ENCODE results near the gene C16orf87. TPM values are rescaled to one million over a fixed set of nuclear protein-coding genes. Genes with fewer than 3 reads are reported as not detected.

The C16orf87 gene
- total RNA-seq, 1 experiment from 2014 or later = 11.5 TPM

GRCh38 chr16:46843898-46844642, 13.1 kb upstream of the C16orf87 start:
- DNase-seq (ENCODE audit: low spot score) = no peak

GRCh38 chr16:46842192-46842895, 11.4 kb upstream of the C16orf87 start:
- DNase-seq (ENCODE audit: low spot score) = no peak

DNA sequence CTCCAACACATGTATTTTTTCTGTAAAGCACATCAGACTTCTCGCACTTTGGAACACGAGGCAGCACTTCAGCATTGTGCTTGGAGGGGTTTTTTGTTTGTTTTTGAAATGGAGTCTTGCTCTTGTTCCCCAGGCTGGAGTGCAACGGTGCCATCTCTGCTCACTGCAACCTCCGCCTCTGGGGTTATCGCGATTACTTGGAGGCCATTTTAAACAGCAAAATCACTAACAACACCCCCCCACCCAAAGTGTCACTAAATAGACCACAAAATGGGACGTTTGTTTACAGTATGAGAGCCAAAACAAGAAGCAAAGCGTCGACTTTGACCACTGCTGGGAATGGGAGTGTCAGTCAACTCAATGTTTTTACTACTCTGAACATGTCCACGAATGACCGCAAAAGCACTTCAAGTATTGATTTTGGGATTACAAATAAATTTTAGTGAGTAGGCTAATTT, 9.0 kb upstream of the C16orf87 start:
- no peak for DNase-seq (ENCODE audit: low spot score)

DNA sequence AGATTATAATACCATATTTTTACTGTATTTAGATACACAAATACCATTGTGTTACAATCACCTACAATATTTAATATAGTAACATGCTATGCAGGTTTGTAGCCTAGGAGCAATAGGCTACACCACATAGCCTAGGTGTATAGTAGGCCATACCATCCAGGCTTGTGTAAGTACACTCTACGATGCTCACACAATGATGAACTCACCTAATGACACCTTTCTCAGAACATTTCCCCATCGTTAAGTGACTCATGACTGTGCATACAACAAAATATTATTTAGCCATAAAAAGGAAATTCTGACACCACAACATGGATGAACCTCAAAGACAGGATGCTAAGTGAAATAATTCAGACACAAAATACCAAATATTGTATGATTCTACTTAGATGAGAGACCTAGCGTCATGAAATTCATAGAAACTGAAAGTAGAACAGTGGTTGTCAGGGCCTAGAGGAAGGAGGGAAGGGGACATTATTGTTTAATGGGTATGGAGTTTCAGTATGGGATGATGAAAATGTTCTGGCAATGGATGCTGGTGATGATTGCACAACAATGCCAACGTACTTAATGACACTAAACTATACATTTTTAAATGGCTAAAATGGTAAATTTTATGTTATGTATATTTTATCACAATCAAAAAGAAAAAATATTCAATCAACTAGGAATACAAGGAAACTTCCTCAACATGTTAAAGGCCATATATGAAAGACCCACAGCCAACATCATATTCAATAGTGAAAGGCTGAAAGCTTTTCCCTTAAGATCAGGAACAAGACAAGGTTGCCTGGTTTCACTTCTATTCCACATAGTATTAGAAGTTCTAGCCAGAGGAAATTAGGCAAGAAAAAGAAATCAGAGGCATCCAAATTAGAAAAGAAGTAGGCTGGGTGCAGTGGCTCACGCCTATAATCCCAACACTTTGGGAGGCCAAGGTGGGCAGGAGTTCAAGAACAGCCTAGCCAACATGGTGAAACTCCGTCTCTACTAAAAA, 5.9 kb upstream of the C16orf87 start:
- DNase-seq (ENCODE audit: low spot score) = no peak

DNA sequence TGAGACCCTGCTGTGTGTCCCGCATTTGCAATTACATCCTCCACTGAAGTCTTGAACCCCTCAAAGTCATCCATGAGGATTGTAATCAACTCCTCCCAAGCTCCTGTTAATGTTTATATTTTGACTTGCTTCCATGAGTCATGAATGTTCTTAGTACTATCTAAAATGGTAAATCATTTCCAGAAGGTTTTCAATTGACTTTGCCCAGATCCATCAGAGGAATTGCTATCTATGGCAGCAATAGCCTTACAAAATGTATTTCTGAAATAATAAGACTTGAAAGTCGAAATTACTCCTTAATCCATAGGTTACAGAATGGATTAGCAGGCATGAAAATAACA, 2.5 kb upstream of the C16orf87 start:
- DNase-seq (ENCODE audit: low spot score) = no peak

- no peak for DNase-seq (ENCODE audit: low spot score)
Measured at GRCh38 chr16:46832757-46833459, 1.9 kb upstream of the C16orf87 start.

DNA sequence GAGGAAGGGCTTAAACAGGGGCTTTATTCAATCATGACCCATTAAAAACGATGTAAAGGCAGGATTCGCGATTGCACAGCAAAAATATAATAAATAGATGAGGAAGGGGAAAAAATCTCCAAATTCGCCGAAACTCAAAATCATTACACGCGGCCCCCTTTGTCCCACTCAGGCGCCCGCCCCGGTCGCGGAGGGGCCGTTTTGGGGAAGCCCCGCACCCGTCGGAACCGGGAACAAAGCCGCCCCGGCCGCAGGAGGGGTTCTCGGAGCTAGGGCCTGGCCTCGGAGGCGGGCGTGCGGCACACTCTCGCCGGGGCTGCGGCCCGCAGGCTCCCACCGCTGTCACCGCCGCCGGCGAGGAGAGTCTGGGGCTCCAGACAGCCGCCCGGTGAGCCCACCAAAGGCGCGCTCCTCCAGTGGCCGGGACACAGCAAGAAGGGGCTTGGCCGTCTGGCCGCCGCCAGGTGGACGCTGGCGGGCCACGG, 521 bp downstream of the C16orf87 start:
- no peak for DNase-seq (ENCODE audit: low spot score)

GRCh38 chr16:46828943-46829342, 2.0 kb downstream of the C16orf87 start:
- no peak for DNase-seq (ENCODE audit: low spot score)

DNA sequence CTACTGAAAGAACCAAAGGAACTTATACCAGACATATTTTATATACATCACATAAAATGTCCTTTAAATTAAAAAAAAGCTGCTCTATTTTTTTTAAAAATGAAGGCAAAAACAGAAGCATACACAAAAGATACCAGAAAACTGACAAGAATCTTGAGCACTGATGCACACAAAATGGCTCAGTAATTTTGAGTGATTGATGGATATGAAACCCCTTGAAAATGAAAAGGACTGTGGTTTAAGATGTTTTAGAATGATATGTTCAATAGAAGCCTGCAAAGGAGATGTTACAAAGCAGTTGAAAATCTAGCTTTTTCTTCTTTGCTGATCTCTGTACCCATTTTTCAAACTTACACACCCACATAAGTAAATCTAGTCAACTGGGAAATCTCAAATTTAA, 2.7 kb downstream of the C16orf87 start:
- DNase-seq (ENCODE audit: low spot score) = no peak

DNA sequence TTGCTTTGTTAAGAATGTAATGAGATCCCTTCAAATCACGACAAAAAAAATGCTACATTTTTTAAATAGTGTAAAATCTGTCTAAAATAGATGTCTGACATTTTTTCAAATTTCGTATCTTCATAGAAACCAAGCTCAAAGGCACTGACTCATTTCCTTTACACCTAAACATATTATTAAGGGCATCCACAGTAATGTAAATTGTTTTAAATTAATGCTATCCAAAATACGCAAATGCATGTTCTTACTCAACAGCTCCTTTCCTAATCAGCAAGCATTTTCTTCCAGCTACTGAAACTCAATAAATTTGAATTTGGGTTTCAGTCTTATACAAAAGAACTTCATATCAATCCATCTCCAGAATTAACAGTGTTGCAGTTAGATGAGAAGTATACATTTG, 4.3 kb downstream of the C16orf87 start:
- DNase-seq (ENCODE audit: low spot score) = no peak

DNA sequence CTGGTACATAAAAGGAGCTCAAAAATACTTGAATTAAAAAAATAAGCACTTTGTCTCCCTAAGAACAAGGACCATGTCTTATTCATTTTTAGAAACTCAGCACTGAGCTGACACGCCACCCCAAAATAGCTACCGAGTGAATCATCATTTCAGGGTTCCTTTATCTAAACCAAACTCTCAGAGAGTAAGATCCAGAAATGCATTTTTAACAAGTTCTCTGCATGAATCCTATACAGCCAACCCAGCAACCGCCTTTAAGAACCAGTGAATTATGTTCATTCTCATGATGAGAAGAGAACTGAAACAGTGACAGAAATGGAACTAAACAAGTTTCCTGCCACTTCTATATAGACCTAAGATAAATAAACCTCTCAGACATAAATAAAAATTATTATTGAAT, 8.7 kb downstream of the C16orf87 start:
- no peak for DNase-seq (ENCODE audit: low spot score)

- DNase-seq (ENCODE audit: low spot score) = no peak
Measured at GRCh38 chr16:46817961-46818360, 13.0 kb downstream of the C16orf87 start.

DNA sequence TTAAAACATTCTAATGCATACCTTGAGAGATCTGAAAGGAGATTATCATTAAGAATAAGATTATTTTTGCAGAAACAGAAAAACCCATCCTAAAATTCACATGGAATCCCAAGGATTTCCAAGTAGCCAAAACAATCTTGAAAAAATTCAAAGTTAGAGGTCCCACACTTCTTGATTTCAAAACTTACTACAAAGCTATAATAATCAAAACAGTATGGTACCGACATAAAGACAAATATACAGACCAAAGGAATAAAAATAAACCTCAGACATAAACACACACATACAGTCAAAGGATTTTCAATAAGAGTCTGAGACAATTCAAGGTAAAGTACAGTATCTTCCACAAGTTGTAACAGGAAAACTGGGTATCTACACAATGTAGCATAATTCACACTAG, 16.2 kb downstream of the C16orf87 start:
- no peak for DNase-seq (ENCODE audit: low spot score)

GRCh38 chr16:46813611-46814010, 17.4 kb downstream of the C16orf87 start:
- no peak for DNase-seq (ENCODE audit: low spot score)

DNA sequence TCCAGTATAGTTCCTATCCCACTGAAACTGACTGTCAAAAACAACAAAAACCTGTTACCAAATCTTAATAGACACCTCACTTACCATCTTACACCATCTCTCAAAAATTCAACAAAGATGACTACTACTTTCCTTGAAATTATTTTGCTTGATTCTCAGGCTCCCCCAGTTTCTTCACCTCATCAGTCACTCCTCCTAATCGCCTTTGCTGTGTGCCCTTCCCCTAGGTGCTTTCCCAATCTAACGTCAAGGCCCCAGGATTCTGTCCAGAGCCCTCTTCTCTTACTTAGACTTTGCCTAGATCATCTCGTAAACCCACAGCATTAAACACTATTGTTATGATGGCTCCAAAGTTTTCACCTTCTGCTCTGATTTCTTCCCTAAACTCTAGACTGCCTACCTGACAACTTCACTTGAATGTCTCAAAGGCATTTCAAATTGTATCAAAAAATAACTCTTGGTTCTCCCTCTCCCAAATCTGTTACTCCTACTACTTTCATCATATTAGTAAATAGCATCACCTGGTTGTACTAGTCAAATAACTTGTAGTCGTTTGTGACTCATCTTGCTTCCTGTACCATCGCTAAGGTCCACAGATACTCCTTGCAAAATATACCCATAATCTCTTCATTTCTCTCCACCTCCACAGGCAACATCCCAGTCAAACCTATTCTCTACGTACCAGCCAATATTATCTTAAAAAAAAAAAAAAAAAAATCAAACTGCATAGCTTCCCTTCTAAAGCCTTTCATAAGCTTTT, 18.0 kb downstream of the C16orf87 start:
- DNase-seq (ENCODE audit: low spot score) = no peak

GRCh38 chr16:46811682-46812081, 19.3 kb downstream of the C16orf87 start:
- no peak for DNase-seq (ENCODE audit: low spot score)

DNA sequence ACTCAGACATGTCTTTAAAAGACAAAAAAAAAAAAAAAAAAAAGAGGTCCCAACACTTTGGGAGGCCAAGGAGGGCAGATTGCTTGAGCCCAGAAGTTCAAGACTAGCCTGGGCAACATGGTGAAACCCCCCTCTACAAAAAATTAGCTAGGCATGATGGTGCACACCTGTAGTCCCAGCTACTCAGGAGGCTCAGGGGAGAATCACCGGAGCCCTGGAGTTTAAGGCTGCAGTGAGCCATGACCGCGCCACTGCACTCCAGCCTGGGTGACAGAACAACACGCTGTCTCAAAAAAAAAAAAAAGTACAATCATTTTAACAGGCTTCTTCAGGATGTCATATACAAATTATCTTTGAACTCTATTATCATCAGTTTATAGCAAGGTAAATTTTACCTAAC, 22.0 kb downstream of the C16orf87 start:
- DNase-seq (ENCODE audit: low spot score) = no peak

DNA sequence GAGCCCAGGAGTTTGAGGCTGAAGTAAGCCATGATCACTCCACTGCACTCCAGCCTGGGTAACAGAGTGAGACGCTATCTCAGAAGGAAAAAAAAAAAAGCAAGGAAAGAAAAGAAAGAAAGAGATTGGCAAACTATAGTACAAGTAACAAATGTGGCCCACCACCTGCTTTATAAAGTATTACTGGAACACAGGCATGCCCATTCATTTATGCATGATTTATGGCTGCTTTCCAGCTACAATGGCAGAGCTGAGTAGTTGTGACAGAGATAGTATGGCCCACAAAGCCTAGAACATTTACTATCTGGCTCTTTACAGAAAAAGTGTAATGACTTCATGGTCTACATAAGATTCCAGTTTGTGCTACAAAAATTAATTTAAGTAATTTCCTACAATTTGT, 23.6 kb downstream of the C16orf87 start:
- DNase-seq (ENCODE audit: low spot score) = no peak

GRCh38 chr16:46803373-46803772, 27.6 kb downstream of the C16orf87 start:
- DNase-seq (ENCODE audit: low spot score) = no peak

- DNase-seq (ENCODE audit: low spot score) = no peak
Measured at GRCh38 chr16:46801428-46802049, 29.4 kb downstream of the C16orf87 start.

Measured in H4 (cell line).